K562 (cell line): ENCODE data around the gene SH2D3A. TPM values are rescaled to one million over a fixed set of nuclear protein-coding genes. Genes with fewer than 3 reads are reported as not detected.

Experiments used
- GABPB1 ChIP-seq: sonication (generic); formaldehyde crosslinking; IDR thresholded peaks from 2 replicates; pipeline ENCODE4 v1.8.0; 2022; ENCODE audit warnings: mild to moderate bottlenecking, missing genetic modification reagents
- GTF3C2 ChIP-seq: IDR thresholded peaks from 3 replicates; pipeline ENCODE4 v1.6.1; 2011; ENCODE audit warnings: borderline replicate concordance, mild to moderate bottlenecking, moderate library complexity; ENCODE audit not compliant: insufficient read length; ENCODE audit errors: extremely low read depth
- MLX ChIP-seq, 2 experiments: fragments of 450-650 bp in 1 of 2; sonication (generic) in 1 of 2; formaldehyde crosslinking; conservative IDR thresholded peaks; 2 replicates each; pipeline versions ENCODE4 v1.4.0 to v1.8.1; 2020 to 2022; ENCODE audit warnings: mild to moderate bottlenecking in 1 of 2, missing genetic modification reagents in 1 of 2
- RBBP5 ChIP-seq: fragments of 200-600 bp; sonication (generic); IDR thresholded peaks from 2 replicates; pipeline ENCODE4 v1.6.1; 2012; ENCODE audit warnings: borderline replicate concordance, mild to moderate bottlenecking, low read length, control low read depth, inconsistent platforms; ENCODE audit not compliant: insufficient read depth, poor library complexity, severe bottlenecking
- RBM22 ChIP-seq: fragments of 200-400 bp; formaldehyde crosslinking; IDR thresholded peaks from 2 replicates; pipeline ENCODE4 v1.6.1; 2018; ENCODE audit warnings: low read length, low read depth; ENCODE audit not compliant: poor library complexity, severe bottlenecking
- RBM39 ChIP-seq: fragments of 200-400 bp; formaldehyde crosslinking; optimal IDR thresholded peaks from 2 replicates; pipeline ENCODE3; 2018; ENCODE audit warnings: low read depth, low read length
- RNF2 ChIP-seq: sonication (generic); IDR thresholded peaks from 2 replicates; pipeline ENCODE4 v1.6.1; 2016
- RREB1 ChIP-seq: fragments of 250-450 bp; sonication (Bioruptor Pico); IDR thresholded peaks from 2 replicates; pipeline ENCODE4 v1.4.0; 2020
- RUNX1 ChIP-seq: sonication (generic); IDR thresholded peaks from 2 replicates; pipeline ENCODE4 v1.6.1; 2016; ENCODE audit warnings: antibody characterized with exemption, low read depth
- SOX6 ChIP-seq: fragments of 450-650 bp; IDR thresholded peaks from 2 replicates; pipeline ENCODE4 v1.6.1; 2014; ENCODE audit warnings: mild to moderate bottlenecking
- TBL1XR1 ChIP-seq, 2 experiments: IDR thresholded peaks; 2 replicates each; pipeline ENCODE4 v1.6.1; 2012; ENCODE audit warnings: improper control_type of control experiment in 2 of 2, low read length in 2 of 2, mild to moderate bottlenecking in 1 of 2
- ZBTB1 ChIP-seq: sonication (generic); formaldehyde crosslinking; IDR thresholded peaks from 2 replicates; pipeline ENCODE4 v1.8.1; 2023; ENCODE audit warnings: missing genetic modification reagents, low read depth, mild to moderate bottlenecking, borderline replicate concordance
- ZNF444 ChIP-seq: fragments of 250-450 bp; sonication (Bioruptor Pico); IDR thresholded peaks from 2 replicates; pipeline ENCODE4 v1.4.0; 2020; ENCODE audit warnings: mild to moderate bottlenecking, moderate library complexity
- ZSCAN29 ChIP-seq: fragments of 450-650 bp; IDR thresholded peaks from 2 replicates; pipeline ENCODE4 v1.6.1; 2017
- polyA plus RNA-seq, 8 experiments: library from polyadenylated mRNA; depleted of rRNA in 4 of 8; stranded (reverse) in 5 of 8; unstranded in 3 of 8; fragments of >200 nt; fragmentation: Nextera tagmentation in 2 of 8; fragmentation: Illumina TruSeq in 1 of 8; extraction: Ambion mirVana in 2 of 8; extraction: Trizol in 1 of 8; gene quantifications; 2 replicates each; pipeline versions ENCODE4 v1.2.1 to v1.2.3, GENCODE V29; 2011 to 2014; ENCODE audit warnings: inconsistent platforms in 1 of 8, missing spikeins in 1 of 8
- total RNA-seq, 7 experiments: library from RNA; depleted of rRNA in 6 of 7; stranded (reverse); fragments of >200 nt in 6 of 7; fragmentation: Illumina TruSeq in 2 of 7; extraction: Trizol in 2 of 7; gene quantifications; 2 replicates each; pipeline versions ENCODE4 v1.2.1 to v1.2.3, GENCODE V29; 2011 to 2021; ENCODE audit warnings: low replicate concordance in 1 of 7

Gene SH2D3A
- total and polyA plus RNA-seq, 9 of the 15 experiments (the other 6 are each of a cell fraction or from before 2014, with no cell fraction given) = 0.75 to 26.3 (median 8.9) TPM

GRCh38 chr19:6753178-6754031 is 13.8 kb downstream of the SH2D3A start (continued):
- TF ChIP-seq GTF3C2 (no peak), GABPB1 (CRISPR knock-in tag) (peak; percentile 88), RBM22 (peak; percentile 5), SOX6 (peak; percentile 59; the same call in 1 of the 2 replicates), TBL1XR1 (IDR thresholded peaks at IDR 0.05; ENCODE audit: low read length in 2 of 2) (no peak), RREB1 (CRISPR knock-in tag) (0 out of 2 replicates have a peak, but pooled peaks have one; percentile 24), MLX (CRISPR knock-in tag; conservative IDR thresholded peaks at IDR 0.05) (0 out of 4 replicates have a peak, but pooled peaks of 1 of the 2 experiments have one; percentile 42), ZSCAN29 (no peak), RBBP5 (peak; percentile 37), ZNF444 (no peak), RUNX1 (no peak), RBM39 (no peak), ZBTB1 (CRISPR knock-in tag) (no peak), RNF2 (peak; percentile 86)
